Astrocyte (in vitro differentiated cells and primary cell): ENCODE data around the gene PTPN3.

ENCODE experiments used
- CTCF ChIP-seq: IDR thresholded peaks from 2 replicates; pipeline ENCODE4 v1.5.1; 2011; ENCODE audit warnings: low read depth, mild to moderate bottlenecking, inconsistent platforms, low read length, moderate library complexity; ENCODE audit not compliant: insufficient read depth
- EZH2 ChIP-seq: IDR thresholded peaks from 2 replicates; pipeline ENCODE4 v1.6.1; 2012; ENCODE audit warnings: mild to moderate bottlenecking, low read length, inconsistent platforms; ENCODE audit not compliant: insufficient read depth

GRCh38 chr9:109500421-109500974 lies 2.4 kb upstream of the PTPN3 start:
- TF ChIP-seq EZH2 (no peak), CTCF (no peak)
